T-helper 2 cell treated with Interferon-gamma antibody and Interleukin-4, amounts not matched to agents 100 ng/mL and 5 ng/mL, for 36 hours (primary cell): ENCODE data around the gene DCLRE1C. TPM values are rescaled to one million over a fixed set of nuclear protein-coding genes. Genes with fewer than 3 reads are reported as not detected.

Experiments used
- total RNA-seq: library from RNA; stranded (reverse); gene quantifications from 2 replicates; pipeline ENCODE4 v1.2.3, GENCODE V29; 2022

The DCLRE1C gene
- total RNA-seq, 1 donor from 2014 or later, result 41.9 TPM

Other genes with a start within 250 kb of the DCLRE1C start
- 161 TPM in 2 replicates for gene FAM107B, start 179.2 kb downstream of the DCLRE1C start, total RNA-seq
- gene CDNF, start 116.1 kb downstream of the DCLRE1C start, total RNA-seq, result 0.34 and 0.48 TPM in 2 replicates
- gene HSPA14, start 115.8 kb downstream of the DCLRE1C start, total RNA-seq, result 30.4 and 31.2 TPM in 2 replicates
- 17.9 and 18.0 TPM in 2 replicates for gene MSANTD7, start 115.8 kb downstream of the DCLRE1C start, total RNA-seq
- 30.4 and 35.9 TPM in 2 replicates for gene SUV39H2, start 75.2 kb downstream of the DCLRE1C start, total RNA-seq
- gene MEIG1, start 5.3 kb upstream of the DCLRE1C start, total RNA-seq, result 0.55 and 0.70 TPM in 2 replicates
- 0.18 TPM in 1 of 2 replicates, not detected in the other for gene OLAH, start 89.8 kb upstream of the DCLRE1C start, total RNA-seq
- gene ACBD7, start 134.7 kb upstream of the DCLRE1C start, total RNA-seq, result 3.0 and 3.2 TPM in 2 replicates
- gene RPP38, start 143.3 kb upstream of the DCLRE1C start, total RNA-seq, result 16.3 and 16.4 TPM in 2 replicates
- gene NMT2, start 214.6 kb upstream of the DCLRE1C start, total RNA-seq, result 50.1 and 56.2 TPM in 2 replicates